Breast epithelium (tissue), 4 donors: ENCODE measurements around the gene ST6GAL1. TPM values are rescaled to one million over a fixed set of nuclear protein-coding genes. Genes with fewer than 3 reads are reported as not detected.

Experiments
- DNase-seq, 2 donors: peaks; one replicate each; pipeline ENCODE4 v3.0.0-alpha.2; 2019; ENCODE audit warnings: low spot score in 2 of 2
- H3K27ac ChIP-seq, 2 donors: fragments of 200-600 bp; sonication (generic) in 1 of 2; one replicate each; pipeline ENCODE4 v1.5.1; 2016 to 2019; ENCODE audit warnings: mild to moderate bottlenecking in 1 of 2
- H3K27me3 ChIP-seq, 2 donors: fragments of 200-600 bp; sonication (generic) in 1 of 2; one replicate each; pipeline versions ENCODE4 v1.5.1 to v1.6.0; 2017 to 2019; ENCODE audit warnings: control low read depth in 1 of 2, mild to moderate bottlenecking in 1 of 2
- H3K36me3 ChIP-seq: fragments of 200-600 bp; one replicate; pipeline ENCODE4 v1.5.1; 2019
- H3K4me1 ChIP-seq, 2 donors: fragments of 200-600 bp; sonication (generic); one replicate each; pipeline ENCODE4 v1.5.1; 2016 to 2019; ENCODE audit warnings: control low read depth in 1 of 2
- H3K4me3 ChIP-seq, 3 donors: fragments of 200-600 bp; sonication (generic); 1 replicate in 2 of 3; 2 replicates in 1 of 3; pipeline ENCODE4 v1.5.1; 2016 to 2019; ENCODE audit warnings: mild to moderate bottlenecking in 3 of 3, moderate library complexity in 2 of 3
- H3K9me3 ChIP-seq, 2 donors: fragments of 200-600 bp; sonication (generic) in 1 of 2; one replicate each; pipeline ENCODE4 v1.5.1; 2016 to 2019; ENCODE audit warnings: control low read depth in 1 of 2
- POLR2A ChIP-seq: fragments of 450-650 bp; IDR thresholded peaks from one replicate; pipeline ENCODE4 v1.6.1; 2016; ENCODE audit warnings: antibody characterized with exemption, mild to moderate bottlenecking, moderate library complexity
- POLR2AphosphoS5 ChIP-seq, 3 donors: sonication (generic); formaldehyde crosslinking; IDR thresholded peaks; one replicate each; pipeline ENCODE4 v1.6.1; 2017; ENCODE audit warnings: antibody characterized with exemption in 3 of 3
- intact Hi-C: fragments of 100-400 bp; cut with DNase I; formaldehyde crosslinking; loops from one replicate; pipeline ENCODE4 v1.15.1; 2023; ENCODE audit warnings: low total_unique reads
- total RNA-seq, 3 donors: library from RNA; depleted of rRNA; stranded (reverse); fragments of >200 nt; gene quantifications; one replicate each; pipeline ENCODE4 v1.1.0, GENCODE V29; 2016
- TF ChIP-seq, protein P1 (sequence below), 3 donors: fragments of 450-650 bp; IDR thresholded peaks; one replicate each; pipeline ENCODE4 v1.5.1; 2016 to 2017; ENCODE audit warnings: antibody characterized with exemption in 3 of 3, mild to moderate bottlenecking in 3 of 3, moderate library complexity in 3 of 3

The ST6GAL1 gene
- total RNA-seq, 3 donors from 2014 or later: 28.5 to 79.6 (median 42.3) TPM

DNA sequence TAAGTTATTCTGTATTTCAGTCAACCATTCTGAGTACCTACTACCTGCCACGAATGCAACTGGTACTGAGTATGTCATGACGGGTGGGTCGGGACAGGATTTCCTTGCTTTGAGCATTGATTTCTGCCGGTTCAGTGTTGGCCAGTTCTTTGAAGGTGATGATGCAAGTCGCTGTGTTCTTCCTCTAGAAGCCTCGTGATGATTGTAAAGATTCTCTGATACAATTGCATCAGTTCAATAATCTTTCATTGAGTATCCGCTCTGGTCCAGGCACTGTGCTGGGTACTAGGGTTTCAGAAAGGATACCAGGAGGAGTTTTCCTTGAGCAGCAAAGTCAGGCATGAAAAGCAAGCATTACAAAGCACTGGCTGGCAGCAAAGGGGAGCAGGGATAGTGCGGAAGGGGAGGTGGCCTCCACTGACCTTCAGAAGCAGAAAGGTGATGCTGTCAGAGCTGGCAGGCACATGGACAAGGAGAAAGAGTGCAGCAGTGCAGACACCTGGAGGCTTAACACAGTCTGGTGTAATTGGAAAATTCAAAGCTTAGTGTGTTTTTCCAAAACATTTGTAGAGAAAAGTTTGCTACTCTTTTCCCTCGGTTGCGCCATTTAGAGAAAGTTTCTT, 108.9 kb downstream of the ST6GAL1 start:
- Histone ChIP-seq H3K4me1 (no peaks in the 10 kb centered on the region), H3K4me3 (no peak overlapping the region), H3K9me3 (peaks cover 5 to 11% of the 10 kb centered on the region in 2 donors), H3K27me3 (no peaks in the 10 kb centered on the region), H3K36me3 (no peaks in the 10 kb centered on the region), H3K27ac (no peak overlapping the region)
- intact Hi-C loops: no loop called here
- DNase-seq: no peak
- TF ChIP-seq POLR2AphosphoS5 (IDR thresholded peaks at IDR 0.05) (no peak), POLR2A (no peak)
- TF ChIP-seq, protein P1, sequence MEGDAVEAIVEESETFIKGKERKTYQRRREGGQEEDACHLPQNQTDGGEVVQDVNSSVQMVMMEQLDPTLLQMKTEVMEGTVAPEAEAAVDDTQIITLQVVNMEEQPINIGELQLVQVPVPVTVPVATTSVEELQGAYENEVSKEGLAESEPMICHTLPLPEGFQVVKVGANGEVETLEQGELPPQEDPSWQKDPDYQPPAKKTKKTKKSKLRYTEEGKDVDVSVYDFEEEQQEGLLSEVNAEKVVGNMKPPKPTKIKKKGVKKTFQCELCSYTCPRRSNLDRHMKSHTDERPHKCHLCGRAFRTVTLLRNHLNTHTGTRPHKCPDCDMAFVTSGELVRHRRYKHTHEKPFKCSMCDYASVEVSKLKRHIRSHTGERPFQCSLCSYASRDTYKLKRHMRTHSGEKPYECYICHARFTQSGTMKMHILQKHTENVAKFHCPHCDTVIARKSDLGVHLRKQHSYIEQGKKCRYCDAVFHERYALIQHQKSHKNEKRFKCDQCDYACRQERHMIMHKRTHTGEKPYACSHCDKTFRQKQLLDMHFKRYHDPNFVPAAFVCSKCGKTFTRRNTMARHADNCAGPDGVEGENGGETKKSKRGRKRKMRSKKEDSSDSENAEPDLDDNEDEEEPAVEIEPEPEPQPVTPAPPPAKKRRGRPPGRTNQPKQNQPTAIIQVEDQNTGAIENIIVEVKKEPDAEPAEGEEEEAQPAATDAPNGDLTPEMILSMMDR (IDR thresholded peaks at IDR 0.05): no peak

DNA sequence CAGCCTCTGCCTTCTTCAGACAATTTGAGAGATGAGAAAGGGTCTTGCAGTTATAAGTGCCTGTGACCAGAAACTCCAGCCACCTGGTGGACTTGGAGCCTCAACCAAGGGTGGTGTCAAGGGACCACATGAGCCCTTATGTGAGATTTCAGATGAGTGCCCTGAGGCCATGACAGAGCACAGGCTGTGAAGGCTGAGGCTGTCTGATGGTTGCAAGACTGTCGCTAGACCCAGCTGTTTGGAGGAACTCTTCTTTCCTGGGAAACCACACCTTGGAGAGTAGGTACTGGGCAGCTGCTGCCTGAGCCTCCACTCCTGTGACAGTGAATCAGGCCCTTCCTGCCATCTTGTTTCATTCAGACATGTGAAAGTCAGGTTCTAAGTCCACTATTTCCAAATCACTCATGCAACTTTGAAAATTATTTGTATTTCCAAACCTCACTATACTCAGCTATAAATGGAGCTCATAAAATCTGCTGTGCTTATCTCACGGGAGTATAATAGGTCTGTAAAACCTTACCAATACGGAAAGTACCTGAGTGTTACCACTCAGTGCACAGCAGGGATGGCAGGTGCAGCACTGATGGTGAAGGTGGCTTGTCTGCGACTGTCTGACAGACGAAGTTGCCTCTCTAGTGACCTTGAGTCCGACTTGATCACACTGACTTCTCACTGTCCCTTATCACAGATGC, 109.5 kb downstream of the ST6GAL1 start:
- Histone ChIP-seq H3K27me3 (no peaks in the 10 kb centered on the region), H3K4me3 (no peak overlapping the region), H3K4me1 (no peaks in the 10 kb centered on the region), H3K27ac (no peak overlapping the region), H3K9me3 (peaks cover 5 to 7% of the 10 kb centered on the region in 2 donors), H3K36me3 (no peaks in the 10 kb centered on the region)
- intact Hi-C loops: no loop called here
- no peak for DNase-seq
- TF ChIP-seq POLR2AphosphoS5 (IDR thresholded peaks at IDR 0.05): no peak
- no peak for TF ChIP-seq POLR2A
- TF ChIP-seq, protein P1 (IDR thresholded peaks at IDR 0.05): no peak

DNA sequence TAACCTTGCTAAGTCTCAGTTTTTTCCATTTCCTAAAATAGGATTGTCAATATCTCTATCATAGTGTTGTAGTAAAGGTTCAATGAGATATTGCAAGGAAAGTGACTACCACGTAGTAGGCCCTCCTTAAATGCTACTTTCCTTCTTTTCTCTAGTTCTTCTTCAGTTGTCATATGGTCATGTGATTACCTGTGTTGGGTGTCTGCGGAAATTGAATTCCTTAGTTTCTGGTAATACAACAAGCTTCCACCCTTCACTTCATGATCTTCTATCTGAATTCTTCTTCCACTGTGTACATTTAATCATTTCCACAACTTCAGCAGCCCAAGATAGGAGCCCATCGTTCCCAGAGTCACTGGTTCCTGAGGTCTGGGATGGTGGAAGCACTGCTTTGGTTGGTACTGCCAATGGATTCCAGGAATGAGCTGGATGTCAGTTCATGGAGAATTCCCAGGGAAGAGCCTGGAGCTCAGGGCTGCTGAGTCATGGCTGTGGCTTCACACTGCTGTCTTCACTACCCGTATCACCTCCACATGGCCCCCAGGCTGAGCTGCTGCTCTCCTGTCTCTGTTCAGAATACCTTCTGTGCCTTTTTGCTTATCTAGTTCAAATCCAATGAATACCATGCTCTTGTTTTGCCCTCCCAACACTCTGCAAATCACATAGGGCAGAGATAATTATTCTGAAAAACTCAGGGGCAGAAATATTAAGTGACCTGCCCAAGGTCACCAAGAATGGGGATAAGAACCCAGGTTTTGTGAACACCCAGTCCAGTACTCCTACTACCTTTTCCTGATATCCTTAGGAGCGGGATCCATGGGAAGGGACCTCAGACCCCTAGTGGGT, 110.4 kb downstream of the ST6GAL1 start:
- H3K27me3 ChIP-seq: no peaks in the 10 kb centered on the region
- H3K4me1 ChIP-seq: no peaks in the 10 kb centered on the region
- no peak overlapping the region for H3K4me3 ChIP-seq
- peak overlapping the region in 1 of 2 donors; percentile 39 for H3K27ac ChIP-seq
- intact Hi-C loops: no loop called here
- TF ChIP-seq POLR2AphosphoS5 (IDR thresholded peaks at IDR 0.05) (no peak), POLR2A (no peak)
- TF ChIP-seq, protein P1 (IDR thresholded peaks at IDR 0.05): no peak
- peaks cover 0 to 5% of the 10 kb centered on the region in 2 donors for H3K9me3 ChIP-seq
- DNase-seq: no peak
- H3K36me3 ChIP-seq: no peaks in the 10 kb centered on the region

DNA sequence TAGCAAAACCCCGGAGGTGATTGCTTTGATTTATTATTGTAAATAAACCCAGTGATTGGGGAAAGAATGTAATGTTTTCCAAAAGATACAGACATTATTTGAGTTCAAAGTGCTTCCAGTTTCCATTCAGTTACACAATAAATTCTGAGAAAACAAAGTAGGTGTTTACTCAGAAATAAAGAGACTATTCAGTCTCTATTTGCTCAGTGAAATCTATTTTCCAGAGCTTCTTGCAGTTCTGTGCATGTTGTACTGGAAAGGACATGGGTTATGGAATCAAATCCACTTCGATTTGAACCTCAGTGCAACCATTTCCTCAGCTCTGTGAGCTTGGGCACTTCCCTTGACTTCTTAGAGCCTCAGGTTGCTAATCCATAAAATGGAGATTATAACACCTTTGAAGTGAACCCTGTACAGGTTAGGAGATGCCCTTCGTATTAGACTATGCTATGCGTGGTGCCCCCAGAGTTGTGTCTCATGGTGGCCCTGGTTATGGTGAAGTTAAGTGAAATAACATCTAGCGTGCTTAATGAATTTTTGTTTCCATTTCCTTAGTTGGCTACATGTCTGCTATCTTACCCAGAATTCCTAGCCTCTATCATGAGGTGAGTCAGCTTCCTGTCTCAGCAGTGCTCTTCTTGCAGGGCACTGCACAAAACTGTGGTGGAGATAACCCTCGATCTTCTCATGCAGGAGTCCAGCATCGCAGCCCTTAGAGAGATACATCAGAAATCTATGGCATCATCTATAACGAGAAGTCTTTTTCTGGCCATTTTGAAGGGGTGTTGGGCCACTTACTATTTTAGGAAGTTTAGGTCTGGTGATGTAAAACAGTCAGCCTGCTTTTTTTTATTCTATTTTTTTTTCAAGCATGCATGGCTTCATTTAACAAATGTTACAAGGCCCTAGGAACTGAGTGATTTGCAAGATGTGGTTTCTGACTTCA, 111.3 kb downstream of the ST6GAL1 start:
- H3K4me1 ChIP-seq: no peaks in the 10 kb centered on the region
- TF ChIP-seq, protein P1 (IDR thresholded peaks at IDR 0.05): no peak
- TF ChIP-seq POLR2A (no peak), POLR2AphosphoS5 (IDR thresholded peaks at IDR 0.05) (no peak)
- no peak for DNase-seq
- H3K27ac ChIP-seq: no peak overlapping the region
- intact Hi-C loops: no loop called here
- H3K9me3 ChIP-seq: peaks cover 0 to under 1% of the 10 kb centered on the region in 2 donors
- no peaks in the 10 kb centered on the region for H3K36me3 ChIP-seq
- H3K27me3 ChIP-seq: no peaks in the 10 kb centered on the region
- no peak overlapping the region for H3K4me3 ChIP-seq
